Thyroid gland (tissue), 4 donors: ENCODE results near the gene UBXN4.

Source experiments
- POLR2A ChIP-seq, 2 donors: fragments of 450-650 bp; IDR thresholded peaks; one replicate each; pipeline ENCODE4 v1.6.1; 2017; ENCODE audit warnings: antibody characterized with exemption in 2 of 2, mild to moderate bottlenecking in 2 of 2, moderate library complexity in 1 of 2
- TF ChIP-seq, protein P1 (sequence below), 6 experiments: fragments of 200-600 bp in 3 of 6; fragments of 450-650 bp in 3 of 6; sonication (generic) in 3 of 6; IDR thresholded peaks; one replicate each; pipeline ENCODE4 v1.5.1; 2016 to 2019; ENCODE audit warnings: antibody characterized with exemption in 6 of 6, mild to moderate bottlenecking in 2 of 6, inconsistent platforms in 1 of 6, moderate library complexity in 1 of 6

- TF ChIP-seq, protein P1, sequence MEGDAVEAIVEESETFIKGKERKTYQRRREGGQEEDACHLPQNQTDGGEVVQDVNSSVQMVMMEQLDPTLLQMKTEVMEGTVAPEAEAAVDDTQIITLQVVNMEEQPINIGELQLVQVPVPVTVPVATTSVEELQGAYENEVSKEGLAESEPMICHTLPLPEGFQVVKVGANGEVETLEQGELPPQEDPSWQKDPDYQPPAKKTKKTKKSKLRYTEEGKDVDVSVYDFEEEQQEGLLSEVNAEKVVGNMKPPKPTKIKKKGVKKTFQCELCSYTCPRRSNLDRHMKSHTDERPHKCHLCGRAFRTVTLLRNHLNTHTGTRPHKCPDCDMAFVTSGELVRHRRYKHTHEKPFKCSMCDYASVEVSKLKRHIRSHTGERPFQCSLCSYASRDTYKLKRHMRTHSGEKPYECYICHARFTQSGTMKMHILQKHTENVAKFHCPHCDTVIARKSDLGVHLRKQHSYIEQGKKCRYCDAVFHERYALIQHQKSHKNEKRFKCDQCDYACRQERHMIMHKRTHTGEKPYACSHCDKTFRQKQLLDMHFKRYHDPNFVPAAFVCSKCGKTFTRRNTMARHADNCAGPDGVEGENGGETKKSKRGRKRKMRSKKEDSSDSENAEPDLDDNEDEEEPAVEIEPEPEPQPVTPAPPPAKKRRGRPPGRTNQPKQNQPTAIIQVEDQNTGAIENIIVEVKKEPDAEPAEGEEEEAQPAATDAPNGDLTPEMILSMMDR (IDR thresholded peaks at IDR 0.05): no peak
- no peak for TF ChIP-seq POLR2A (IDR thresholded peaks at IDR 0.05)
Measured at GRCh38 chr2:135829378-135830135, 87.9 kb downstream of the UBXN4 start.
